Measurements from ENCODE around the gene AKT1S1. TPM values are rescaled to one million over a fixed set of nuclear protein-coding genes. Genes with fewer than 3 reads are reported as not detected.
A peak's percentile ranks its signal among the peaks of the same experiment; 100 is the strongest.

The AKT1S1 gene
- total RNA-seq, 1 donor from 2014 or later = 48.2 TPM

DNA sequence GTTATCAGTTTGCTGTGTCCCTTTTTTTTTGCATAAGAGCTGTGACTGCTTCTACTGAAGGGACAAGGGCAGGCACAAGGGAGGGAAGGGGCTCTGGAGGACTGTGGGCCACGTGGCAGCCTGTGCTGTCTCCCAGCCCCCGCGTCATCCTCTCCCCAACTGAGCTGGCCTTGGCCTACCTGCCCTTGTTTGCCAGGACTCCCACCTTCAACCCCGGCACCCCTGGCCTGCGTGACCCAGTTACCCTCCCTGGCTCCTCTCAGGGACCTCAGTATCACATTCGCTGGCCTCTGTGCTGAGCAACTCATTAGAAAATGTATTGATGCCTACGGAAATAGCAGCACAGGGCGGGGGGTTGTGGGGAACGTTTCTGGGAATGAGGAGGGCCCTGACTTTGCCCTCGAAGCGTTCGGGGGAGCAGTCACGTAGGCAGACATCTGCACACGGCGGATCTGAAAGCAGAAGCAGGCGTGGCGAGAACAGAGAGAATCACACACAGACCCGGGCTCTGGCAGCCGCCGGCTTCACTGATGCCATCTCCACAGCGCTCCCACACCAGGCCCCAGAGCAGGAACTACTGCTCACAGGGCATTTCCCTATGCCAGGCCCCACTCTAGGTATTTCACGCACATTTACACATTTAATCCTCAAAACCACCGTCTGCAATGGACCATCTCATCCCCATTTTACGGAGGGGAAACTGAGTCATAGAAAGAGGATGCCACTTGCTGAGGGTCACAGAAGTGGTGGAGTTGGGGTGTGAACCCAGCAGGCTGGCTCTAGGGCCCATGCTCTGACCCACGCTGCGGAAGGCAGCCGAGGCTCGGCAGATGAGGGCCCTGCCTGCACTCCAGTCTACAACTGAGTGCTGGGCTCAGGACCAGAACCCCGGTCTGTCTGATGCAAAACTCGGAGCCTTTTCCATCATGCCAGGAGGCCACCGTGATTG, 46.2 kb upstream of the AKT1S1 start:
- no peak overlapping the region for H3K27ac Mint-ChIP-seq (ENCODE audit: unreplicated experiment)
- peak overlapping the region; percentile 65 for H3K4me3 Mint-ChIP-seq (ENCODE audit: unreplicated experiment)
- no peaks in the 10 kb centered on the region for H3K9me3 Mint-ChIP-seq (ENCODE audit: unreplicated experiment)
- peaks cover 17% of the 10 kb centered on the region for H3K27me3 Mint-ChIP-seq (ENCODE audit: unreplicated experiment)
- TF ChIP-seq CTCF (IDR thresholded peaks at IDR 0.05; ENCODE audit: unreplicated experiment) = no peak
- H3K36me3 Mint-ChIP-seq (ENCODE audit: low read depth, unreplicated experiment) = peaks cover 34% of the 10 kb centered on the region
- DNase-seq (ENCODE audit: low spot score) = no peak
- H3K4me1 Mint-ChIP-seq (ENCODE audit: unreplicated experiment) = peaks cover 9% of the 10 kb centered on the region

DNA sequence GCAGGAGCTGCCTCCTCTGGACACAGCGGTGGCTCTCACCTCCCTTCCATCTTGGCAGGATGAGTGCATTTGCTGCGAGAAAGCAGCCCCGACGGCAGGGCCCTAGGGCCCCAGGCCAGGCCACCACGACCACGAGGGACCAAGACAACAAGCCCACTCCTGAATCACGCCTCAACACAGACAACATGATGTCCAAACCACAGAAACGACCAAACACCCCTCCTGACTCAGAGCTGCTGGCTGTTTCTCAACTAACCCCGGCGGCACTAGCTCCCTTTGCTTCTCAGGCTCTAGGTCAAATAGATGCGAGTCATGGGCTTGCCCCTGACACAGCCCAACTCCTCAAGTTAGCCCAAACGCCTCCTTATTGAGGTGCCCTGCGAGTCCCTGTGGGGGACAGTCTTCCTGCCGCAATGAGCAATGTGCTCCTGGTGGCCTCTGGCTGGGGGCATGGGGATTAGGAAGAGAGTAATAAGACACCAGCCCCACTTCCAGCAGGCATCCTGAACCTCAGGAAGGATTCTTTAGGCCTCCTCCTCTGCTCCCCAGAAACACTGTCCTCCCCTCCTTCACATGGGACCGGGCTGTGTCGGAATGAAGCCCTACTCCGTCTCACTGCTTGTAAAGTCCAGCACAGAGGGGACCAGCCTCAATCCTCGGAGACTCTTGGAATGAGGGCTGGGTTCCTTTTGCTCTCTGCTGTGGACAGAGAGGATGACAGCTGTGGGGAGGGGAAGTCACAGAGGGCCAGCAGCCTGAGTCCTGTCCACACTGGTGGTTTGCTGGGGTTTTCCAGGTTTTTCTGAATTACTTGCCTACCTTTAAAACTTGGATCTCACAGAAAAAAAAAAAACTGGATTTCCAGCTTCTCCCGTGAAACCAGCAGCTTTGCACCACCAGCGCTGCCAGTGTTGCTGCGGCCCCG, 45.0 kb upstream of the AKT1S1 start:
- H3K27me3 Mint-ChIP-seq (ENCODE audit: unreplicated experiment) = peaks cover 11% of the 10 kb centered on the region
- H3K4me1 Mint-ChIP-seq (ENCODE audit: unreplicated experiment) = peaks cover under 1% of the 10 kb centered on the region
- H3K27ac Mint-ChIP-seq (ENCODE audit: unreplicated experiment) = no peak overlapping the region
- peaks cover 32% of the 10 kb centered on the region for H3K36me3 Mint-ChIP-seq (ENCODE audit: low read depth, unreplicated experiment)
- TF ChIP-seq CTCF (IDR thresholded peaks at IDR 0.05; ENCODE audit: unreplicated experiment) = no peak
- no peaks in the 10 kb centered on the region for H3K9me3 Mint-ChIP-seq (ENCODE audit: unreplicated experiment)
- no peak for DNase-seq (ENCODE audit: low spot score)
- peak overlapping the region; percentile 18 for H3K4me3 Mint-ChIP-seq (ENCODE audit: unreplicated experiment)

DNA sequence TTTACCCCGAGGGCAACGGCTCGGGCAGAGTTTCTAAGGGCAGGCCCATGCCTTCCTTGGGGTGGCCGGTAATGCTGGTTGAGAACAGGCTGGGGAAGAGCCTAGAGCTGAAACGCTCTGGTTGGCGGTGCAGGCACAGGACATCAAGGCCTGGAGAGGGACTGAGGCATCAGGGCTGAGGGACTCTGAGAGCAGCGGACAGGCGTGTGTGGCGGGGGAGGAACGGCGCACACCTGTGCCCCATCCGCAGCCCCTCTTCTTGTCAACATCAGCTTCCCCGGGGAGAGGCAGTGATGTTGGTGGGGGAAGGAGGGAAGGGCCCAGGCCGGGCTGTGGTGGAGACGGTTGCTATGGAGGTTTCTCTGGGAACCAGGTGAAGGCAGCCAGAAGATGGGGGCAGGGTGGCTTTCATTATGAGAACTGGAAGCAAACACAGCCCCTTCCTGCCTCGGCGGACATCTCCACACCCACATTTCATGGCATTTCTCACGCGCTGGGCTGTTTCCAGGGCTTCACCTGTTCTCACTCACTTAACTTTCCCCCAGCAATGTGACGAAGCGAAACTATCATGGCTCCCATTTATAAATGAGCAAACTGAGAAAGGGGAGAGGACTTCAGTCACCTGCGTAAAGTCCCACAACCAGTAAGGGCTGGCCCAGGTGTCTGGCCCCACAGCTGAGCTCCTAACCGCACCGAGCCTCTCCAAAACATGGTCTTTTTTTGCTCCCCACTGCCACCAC, 43.6 kb upstream of the AKT1S1 start:
- Mint-ChIP-seq H3K9me3 (ENCODE audit: unreplicated experiment) (no peaks in the 10 kb centered on the region), H3K27ac (ENCODE audit: unreplicated experiment) (peak overlapping the region; percentile 55), H3K27me3 (ENCODE audit: unreplicated experiment) (peaks cover 9% of the 10 kb centered on the region), H3K4me1 (ENCODE audit: unreplicated experiment) (no peaks in the 10 kb centered on the region), H3K4me3 (ENCODE audit: unreplicated experiment) (no peak overlapping the region), H3K36me3 (ENCODE audit: low read depth, unreplicated experiment) (peaks cover 37% of the 10 kb centered on the region)
- TF ChIP-seq CTCF (IDR thresholded peaks at IDR 0.05; ENCODE audit: unreplicated experiment) = no peak
- no peak for DNase-seq (ENCODE audit: low spot score)

GRCh38 chr19:49918089-49918488, 40.9 kb upstream of the AKT1S1 start:
- H3K4me1 Mint-ChIP-seq (ENCODE audit: unreplicated experiment) = peaks cover 3% of the 10 kb centered on the region
- no peak for TF ChIP-seq CTCF (IDR thresholded peaks at IDR 0.05; ENCODE audit: unreplicated experiment)
- no peak overlapping the region for H3K27ac Mint-ChIP-seq (ENCODE audit: unreplicated experiment)
- H3K9me3 Mint-ChIP-seq (ENCODE audit: unreplicated experiment) = no peaks in the 10 kb centered on the region
- DNase-seq (ENCODE audit: low spot score) = no peak
- peaks cover 42% of the 10 kb centered on the region for H3K36me3 Mint-ChIP-seq (ENCODE audit: low read depth, unreplicated experiment)
- peaks cover 15% of the 10 kb centered on the region for H3K27me3 Mint-ChIP-seq (ENCODE audit: unreplicated experiment)
- no peak overlapping the region for H3K4me3 Mint-ChIP-seq (ENCODE audit: unreplicated experiment)
